Upper lobe of right lung (tissue), 1 donor: ENCODE results near the gene NYAP2. TPM values are rescaled to one million over a fixed set of nuclear protein-coding genes. Genes with fewer than 3 reads are reported as not detected.

ENCODE experiments used
- ATAC-seq: fragments of 200-7000 bp; cut with Tn5 transposase; one replicate; pipeline ENCODE4 v1.9.1; 2020; ENCODE audit warnings: mild to moderate bottlenecking, moderate library complexity
- DNase-seq: peaks from one replicate; pipeline ENCODE4 v3.0.0-alpha.2; 2020
- H3K27ac ChIP-seq: fragments of 200-600 bp; one replicate; pipeline ENCODE4 v1.8.0; 2022
- H3K27me3 ChIP-seq: fragments of 200-600 bp; one replicate; pipeline ENCODE4 v1.8.0; 2022; ENCODE audit warnings: mild to moderate bottlenecking
- H3K36me3 ChIP-seq: fragments of 200-600 bp; one replicate; pipeline ENCODE4 v1.8.0; 2022
- H3K4me1 ChIP-seq: fragments of 200-600 bp; one replicate; pipeline ENCODE4 v1.8.0; 2022
- H3K4me3 ChIP-seq: fragments of 200-600 bp; one replicate; pipeline ENCODE4 v1.8.0; 2022; ENCODE audit warnings: mild to moderate bottlenecking
- H3K9me3 ChIP-seq: fragments of 200-600 bp; one replicate; pipeline ENCODE4 v1.8.0; 2022
- intact Hi-C: fragments of 100-400 bp; cut with DNase I; formaldehyde crosslinking; loops from one replicate; pipeline ENCODE4 v1.11.0; 2022
- total RNA-seq: library from RNA; stranded (reverse); fragmentation: NEBNext Ultra II Directional; extraction: Animal tissue kit (Norgen Biotek cat#: 25700); gene quantifications from one replicate; pipeline ENCODE4 v1.2.1, GENCODE V29; 2021
- TF ChIP-seq, protein P1 (sequence below): fragments of 200-600 bp; IDR thresholded peaks from one replicate; pipeline ENCODE4 v1.8.0; 2022; ENCODE audit warnings: antibody characterized with exemption
- donor health status: DM: no; HTN: yes; CAD: no; lungs with severe emphysema.

Gene NYAP2
- total RNA-seq, 1 donor from 2014 or later = 0.93 TPM

- Histone ChIP-seq H3K27ac (no peak overlapping the region), H3K36me3 (no peaks in the 10 kb centered on the region), H3K27me3 (no peaks in the 10 kb centered on the region), H3K4me1 (no peaks in the 10 kb centered on the region), H3K9me3 (no peaks in the 10 kb centered on the region), H3K4me3 (no peak overlapping the region)
- DNase-seq = no peak
- ATAC-seq = no peak
- intact Hi-C loops = no loop called here
- TF ChIP-seq, protein P1, sequence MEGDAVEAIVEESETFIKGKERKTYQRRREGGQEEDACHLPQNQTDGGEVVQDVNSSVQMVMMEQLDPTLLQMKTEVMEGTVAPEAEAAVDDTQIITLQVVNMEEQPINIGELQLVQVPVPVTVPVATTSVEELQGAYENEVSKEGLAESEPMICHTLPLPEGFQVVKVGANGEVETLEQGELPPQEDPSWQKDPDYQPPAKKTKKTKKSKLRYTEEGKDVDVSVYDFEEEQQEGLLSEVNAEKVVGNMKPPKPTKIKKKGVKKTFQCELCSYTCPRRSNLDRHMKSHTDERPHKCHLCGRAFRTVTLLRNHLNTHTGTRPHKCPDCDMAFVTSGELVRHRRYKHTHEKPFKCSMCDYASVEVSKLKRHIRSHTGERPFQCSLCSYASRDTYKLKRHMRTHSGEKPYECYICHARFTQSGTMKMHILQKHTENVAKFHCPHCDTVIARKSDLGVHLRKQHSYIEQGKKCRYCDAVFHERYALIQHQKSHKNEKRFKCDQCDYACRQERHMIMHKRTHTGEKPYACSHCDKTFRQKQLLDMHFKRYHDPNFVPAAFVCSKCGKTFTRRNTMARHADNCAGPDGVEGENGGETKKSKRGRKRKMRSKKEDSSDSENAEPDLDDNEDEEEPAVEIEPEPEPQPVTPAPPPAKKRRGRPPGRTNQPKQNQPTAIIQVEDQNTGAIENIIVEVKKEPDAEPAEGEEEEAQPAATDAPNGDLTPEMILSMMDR = no peak
Measured at GRCh38 chr2:225458431-225459117, 59.1 kb downstream of the NYAP2 start.

DNA sequence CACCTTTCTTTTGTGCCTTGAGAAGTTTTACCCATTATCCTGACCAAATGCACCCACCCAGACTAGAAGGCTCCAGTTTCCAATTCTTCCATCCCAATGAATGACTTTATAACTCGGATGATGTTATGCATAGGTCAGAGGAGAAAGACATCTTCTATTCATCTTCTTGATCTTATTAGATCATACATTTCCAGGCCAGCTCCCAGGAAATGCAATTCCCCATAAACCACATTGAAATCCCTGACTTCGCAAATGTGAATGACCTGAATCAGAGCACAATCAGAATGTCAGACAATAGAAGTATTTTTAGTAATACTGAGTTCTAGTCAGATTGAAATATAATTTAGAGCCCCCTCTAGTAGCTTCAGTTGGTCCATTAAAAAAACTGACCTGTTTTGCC, 62.9 kb downstream of the NYAP2 start:
- ATAC-seq (no peak), DNase-seq (no peak)
- intact Hi-C loops = no loop called here
- no peak overlapping the region for H3K4me3 ChIP-seq
- no peaks in the 10 kb centered on the region for H3K36me3 ChIP-seq
- TF ChIP-seq, protein P1 = no peak
- no peaks in the 10 kb centered on the region for H3K27me3 ChIP-seq
- H3K27ac ChIP-seq = no peak overlapping the region
- H3K4me1 ChIP-seq = no peaks in the 10 kb centered on the region
- no peaks in the 10 kb centered on the region for H3K9me3 ChIP-seq

DNA sequence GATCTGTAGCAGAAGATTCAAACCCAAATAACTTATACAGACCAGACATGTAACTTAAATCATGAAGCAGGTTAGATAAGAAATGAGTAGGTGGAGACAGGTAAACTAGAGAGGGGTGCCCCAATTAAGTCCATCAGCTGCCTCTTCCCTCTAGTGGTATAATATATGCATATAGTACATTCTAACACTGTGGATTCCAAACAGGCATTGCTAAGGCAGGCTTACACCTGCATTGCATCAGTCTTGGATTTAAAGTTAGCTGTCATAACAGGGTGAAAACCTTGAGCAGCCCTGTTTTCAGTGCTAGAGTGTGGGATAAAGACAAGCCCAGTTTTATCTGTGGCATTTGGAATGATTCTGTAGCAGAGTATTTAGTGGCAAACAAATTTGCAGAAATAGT, 63.4 kb downstream of the NYAP2 start:
- ATAC-seq = no peak
- no peaks in the 10 kb centered on the region for H3K27me3 ChIP-seq

GRCh38 chr2:225463449-225463848, 63.9 kb downstream of the NYAP2 start:
- Histone ChIP-seq H3K27ac (no peak overlapping the region), H3K4me1 (no peaks in the 10 kb centered on the region), H3K4me3 (no peak overlapping the region), H3K27me3 (no peaks in the 10 kb centered on the region), H3K9me3 (no peaks in the 10 kb centered on the region), H3K36me3 (no peaks in the 10 kb centered on the region)
- TF ChIP-seq, protein P1 = no peak
- intact Hi-C loops = no loop called here
- ATAC-seq (no peak), DNase-seq (no peak)

More for the DNA sequence above, 63.4 kb downstream of the NYAP2 start:
- intact Hi-C loops = no loop called here
- TF ChIP-seq, protein P1 = no peak
- no peaks in the 10 kb centered on the region for H3K4me1 ChIP-seq
- H3K36me3 ChIP-seq = no peaks in the 10 kb centered on the region
- no peak overlapping the region for H3K27ac ChIP-seq
- H3K4me3 ChIP-seq = no peak overlapping the region
- no peaks in the 10 kb centered on the region for H3K9me3 ChIP-seq
- DNase-seq = no peak

GRCh38 chr2:225464346-225465025, 65.0 kb downstream of the NYAP2 start:
- H3K9me3 ChIP-seq = no peaks in the 10 kb centered on the region
- H3K36me3 ChIP-seq = no peaks in the 10 kb centered on the region
- H3K4me3 ChIP-seq = peak overlapping the region; percentile 17
- H3K4me1 ChIP-seq = no peaks in the 10 kb centered on the region
- ATAC-seq = no peak
- DNase-seq = no peak
- intact Hi-C loops = no loop called here
- no peaks in the 10 kb centered on the region for H3K27me3 ChIP-seq
- H3K27ac ChIP-seq = no peak overlapping the region
- TF ChIP-seq, protein P1 = no peak
